HG03175 (cell line): ENCODE measurements around the gene ADRB2.
A peak's percentile ranks its signal among the peaks of the same experiment; 100 is the strongest.

Experiments used
- ATAC-seq: cut with Tn5 transposase; IDR thresholded peaks from one replicate; pipeline ENCODE4 v1.9.1; 2021; ENCODE audit warnings: mild to moderate bottlenecking, moderate library complexity; ENCODE audit not compliant: unreplicated experiment

Gene ADRB2

DNA sequence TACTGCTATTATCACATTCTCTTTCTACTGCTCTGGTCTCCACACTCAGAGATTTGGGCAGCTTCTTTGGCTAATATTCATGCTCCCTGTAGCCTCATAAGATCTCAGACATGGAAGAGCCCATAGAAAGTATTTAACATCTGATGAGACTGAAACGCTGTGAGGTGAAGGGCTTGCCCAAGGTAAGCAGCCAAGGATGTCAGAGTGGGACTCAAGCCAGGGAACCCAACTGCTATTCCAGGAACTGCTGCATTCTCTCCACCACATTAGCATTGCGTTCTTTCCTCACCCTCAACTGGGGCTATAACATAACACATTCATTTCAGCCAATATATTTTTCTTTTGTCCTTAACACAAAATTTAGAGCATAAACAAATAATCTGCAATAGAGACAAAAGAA, 3.8 kb downstream of the ADRB2 start:
- ATAC-seq = no peak

DNA sequence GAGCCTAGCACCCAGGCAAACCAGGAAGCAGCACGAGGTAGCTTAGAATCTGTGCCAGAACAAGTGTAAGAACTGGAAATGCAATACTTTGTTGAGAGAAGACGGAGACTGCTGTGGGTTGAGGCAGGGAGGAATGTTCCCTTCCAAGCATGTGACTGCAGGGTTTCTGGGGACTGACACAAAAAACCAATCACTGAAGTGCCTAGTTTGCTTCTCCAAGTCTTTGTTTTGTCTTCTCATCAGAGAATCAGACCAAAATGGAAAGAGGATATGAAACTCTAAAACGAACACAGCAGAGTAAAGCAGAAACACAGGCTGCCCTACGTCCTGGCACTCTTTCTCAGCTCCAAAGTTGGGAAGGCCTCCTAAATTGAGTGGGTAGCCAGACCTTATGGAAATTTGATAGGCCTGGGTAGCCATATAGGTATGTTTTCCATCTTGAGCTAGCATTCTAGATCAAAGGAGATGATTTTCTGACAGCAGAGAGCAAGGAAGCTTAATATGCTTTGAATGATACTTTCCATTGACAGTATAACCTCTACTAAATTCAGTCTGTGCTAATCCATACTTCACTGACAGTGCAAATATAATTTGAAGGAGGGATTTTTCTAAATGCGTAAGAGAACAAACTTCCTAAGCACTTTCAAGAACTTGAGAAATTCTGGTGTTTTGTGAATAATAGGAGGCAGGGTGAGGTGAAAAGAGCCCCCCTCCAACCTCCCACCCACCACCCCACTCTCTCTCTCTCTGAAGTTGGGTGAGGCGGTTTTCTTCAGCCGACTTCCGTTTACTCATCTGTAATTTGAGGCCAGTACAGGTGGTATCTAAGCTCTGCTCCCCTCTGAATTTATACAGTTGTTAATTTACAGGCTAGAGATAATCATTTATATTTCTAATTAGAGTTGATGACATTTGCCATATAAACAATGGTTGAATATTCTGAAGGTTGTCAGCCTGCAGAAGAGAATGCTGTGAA, 5.5 kb downstream of the ADRB2 start:
- peak; percentile 89 for ATAC-seq

DNA sequence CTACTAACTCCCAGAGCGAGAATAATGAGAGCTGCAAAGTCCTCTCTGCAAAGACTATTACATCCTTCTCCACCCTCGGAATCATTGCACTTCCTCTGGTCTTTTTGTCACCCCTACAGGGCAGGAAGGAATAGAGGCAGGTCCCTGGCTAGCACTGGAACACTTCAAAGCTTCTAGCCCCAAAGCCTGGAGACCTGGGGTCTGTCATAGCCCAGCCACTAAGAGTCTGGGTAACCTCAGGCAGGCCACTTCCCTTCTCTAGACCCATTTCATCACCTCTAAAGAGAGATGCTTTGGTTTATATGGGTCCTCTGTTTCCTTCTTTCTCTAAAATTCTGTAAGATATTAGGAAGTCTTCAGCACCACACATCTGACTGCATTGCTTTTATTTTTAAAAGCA, 6.7 kb downstream of the ADRB2 start:
- no peak for ATAC-seq

DNA sequence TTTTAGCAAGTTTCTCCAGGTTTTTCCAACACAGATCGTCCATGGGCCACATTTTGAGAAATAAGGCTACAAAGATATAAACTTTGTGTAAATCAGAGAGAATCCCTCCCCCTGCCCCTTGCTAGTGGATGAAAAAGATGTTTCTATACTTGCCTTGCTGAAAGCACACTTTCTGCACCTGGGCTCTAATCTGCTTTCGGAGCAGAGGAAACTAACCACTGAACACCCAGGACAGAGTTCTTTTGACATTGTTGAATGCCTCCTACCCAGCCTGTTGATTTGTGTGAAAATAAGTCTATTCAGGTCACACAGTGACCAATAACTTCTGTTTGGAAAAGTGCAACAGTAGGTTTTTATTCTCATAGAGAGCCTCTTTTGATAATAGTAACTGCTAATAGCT, 7.5 kb downstream of the ADRB2 start:
- no peak for ATAC-seq

DNA sequence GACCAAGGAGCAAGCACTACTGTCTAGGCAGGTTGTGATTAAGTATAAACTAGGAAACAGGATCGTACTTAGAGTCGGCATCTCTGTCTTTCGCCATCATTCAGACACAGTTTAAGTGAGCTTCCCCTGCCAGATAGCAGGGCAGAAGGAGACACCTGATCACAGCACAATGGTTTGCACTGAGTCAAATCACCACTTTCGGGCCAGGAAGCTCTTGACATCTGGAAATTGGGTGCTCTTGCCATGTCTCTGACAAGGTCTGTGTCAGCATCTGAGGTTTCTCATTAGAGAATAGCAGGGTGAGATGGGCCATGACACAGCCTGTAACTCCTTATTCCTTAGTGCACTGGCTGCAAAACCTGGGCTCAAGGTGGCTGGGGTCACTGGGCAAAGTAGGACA, 8.3 kb downstream of the ADRB2 start:
- ATAC-seq = no peak

DNA sequence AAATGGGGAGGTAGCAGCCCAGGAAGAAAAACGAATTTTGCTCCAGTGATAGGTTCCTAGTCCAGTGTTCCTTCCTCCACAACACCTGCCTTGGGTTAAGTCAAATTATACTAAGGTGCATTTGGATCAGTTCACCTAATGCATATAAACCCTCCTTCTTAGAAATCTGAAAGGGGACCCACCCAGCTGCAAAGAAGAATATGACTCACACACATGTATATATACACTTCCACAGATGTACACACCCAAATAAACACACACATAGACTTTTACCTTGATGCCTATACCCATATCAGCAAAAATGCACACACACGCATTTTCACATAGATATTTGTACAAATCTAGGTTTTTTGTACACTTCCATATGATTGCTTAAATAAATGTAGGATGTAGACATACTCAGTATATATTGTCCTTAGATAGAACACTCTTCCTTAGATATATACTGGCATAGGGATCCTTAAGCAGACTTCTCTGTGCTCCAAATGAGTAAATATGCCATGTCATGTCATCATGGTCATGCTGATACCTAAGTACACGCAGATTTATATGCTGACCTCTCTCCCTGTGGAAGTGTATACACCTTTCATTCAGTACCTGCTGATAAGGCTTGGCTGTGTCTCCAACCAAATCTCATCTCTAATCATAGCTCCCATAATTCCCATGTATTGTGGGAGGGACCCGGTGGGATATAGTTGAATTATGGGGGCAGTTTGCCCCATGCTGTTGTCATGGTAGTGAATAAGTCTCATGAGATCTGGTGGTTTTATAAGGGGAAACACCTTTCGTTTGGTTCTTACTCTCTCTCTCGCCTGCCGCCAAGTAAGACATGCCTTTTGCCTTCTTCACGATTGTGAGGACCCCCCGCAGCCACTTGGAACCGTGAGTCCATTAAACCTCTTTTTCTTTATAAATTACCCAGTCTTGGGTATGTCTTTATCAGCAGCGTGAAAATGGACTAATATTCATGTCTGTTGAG, 10.2 kb downstream of the ADRB2 start:
- no peak for ATAC-seq

DNA sequence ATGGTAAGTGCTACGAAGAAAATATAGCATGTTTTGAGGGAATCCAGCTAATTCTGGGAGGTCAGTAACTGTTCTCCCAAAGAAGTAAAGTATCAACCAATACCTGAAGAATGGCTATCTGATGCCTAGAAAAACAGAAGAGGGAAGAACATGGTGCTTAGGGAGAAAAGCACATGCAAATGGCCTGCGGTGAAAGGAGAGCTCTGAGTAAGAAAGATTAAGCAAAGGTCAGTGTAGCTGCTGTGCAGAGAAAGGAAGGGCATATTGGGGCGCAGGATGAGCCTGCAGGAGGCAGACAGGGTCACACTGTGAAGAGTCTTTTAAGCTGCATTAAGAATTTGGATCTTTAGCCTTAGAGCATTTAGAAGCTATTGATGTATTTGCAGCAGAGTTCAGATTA, 11.0 kb downstream of the ADRB2 start:
- ATAC-seq = no peak

DNA sequence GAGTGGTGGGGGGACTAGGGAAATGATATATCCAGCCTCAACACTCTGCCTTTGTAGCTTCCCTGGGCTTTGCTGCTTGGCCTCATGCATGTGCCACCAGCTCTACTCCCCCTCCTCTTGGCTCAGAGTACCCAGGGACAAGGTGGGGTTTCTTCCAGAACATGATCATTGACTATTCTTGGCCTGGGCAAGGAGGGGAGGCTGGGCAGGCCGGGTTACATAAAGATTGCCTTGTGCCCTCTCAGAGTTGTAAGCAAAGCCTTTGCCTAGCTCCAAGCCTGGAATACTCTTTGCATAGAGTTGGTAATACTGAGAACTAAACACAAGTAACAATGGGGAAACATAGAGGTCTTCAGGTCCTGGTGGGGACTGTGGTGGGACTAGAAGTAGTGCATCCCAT, 11.9 kb downstream of the ADRB2 start:
- ATAC-seq = no peak

DNA sequence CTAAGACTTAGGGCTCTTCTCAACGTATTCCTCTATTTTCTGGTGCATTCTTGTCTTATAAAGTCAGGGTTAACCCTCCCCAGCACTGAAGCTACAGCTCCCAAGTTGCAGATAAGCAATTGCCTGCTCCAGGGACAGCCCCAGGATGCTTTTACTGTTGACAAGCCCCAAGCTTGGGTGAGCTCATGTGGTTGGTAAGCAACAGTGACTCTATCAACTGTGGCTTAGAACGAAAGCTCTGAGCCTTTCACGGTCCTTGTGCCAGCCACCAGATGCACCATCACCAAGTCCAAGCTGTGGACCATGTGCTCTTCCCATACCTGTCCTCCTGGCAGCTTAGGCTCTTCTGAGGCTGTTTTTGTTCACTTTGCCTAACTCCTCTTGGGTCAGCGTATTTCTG, 13.5 kb downstream of the ADRB2 start:
- ATAC-seq = peak; percentile 36

DNA sequence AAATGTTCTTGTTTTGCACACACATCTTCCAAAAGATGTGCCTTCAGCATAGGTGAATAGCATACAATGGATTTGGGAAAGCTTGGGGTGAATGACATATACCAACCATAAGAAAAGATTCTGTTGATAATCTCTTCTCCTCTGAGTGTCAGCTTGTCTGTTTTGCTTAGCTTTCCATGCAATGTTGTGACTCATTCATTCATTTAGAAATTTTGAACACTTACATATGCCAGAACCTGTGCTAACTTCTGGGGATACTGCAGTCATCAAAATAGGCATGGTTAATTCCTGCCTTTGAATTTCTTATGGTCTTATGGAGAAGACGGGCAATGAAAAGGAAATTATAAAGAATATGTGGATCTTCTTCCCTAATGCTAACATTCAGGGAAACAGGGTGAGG, 14.1 kb downstream of the ADRB2 start:
- no peak for ATAC-seq

DNA sequence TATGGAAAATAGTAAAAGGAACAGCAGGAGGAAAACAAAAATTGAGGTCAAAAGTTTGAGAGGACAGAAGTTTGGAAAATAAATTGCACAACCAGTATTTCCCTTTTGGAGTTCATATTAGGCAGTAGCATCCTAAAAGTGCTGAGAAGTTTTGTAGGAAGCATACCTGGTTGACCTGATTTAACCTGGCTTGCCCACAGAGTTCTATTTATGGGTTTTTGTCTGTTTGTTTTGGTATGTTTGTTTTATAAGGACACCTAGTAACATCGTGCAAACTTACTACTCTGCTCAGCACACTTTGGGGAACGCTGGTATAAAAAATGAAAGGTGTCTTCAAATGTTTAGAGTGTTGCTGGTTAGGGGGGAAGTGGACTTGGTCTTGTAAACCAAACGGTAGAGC, 15.1 kb downstream of the ADRB2 start:
- no peak for ATAC-seq

DNA sequence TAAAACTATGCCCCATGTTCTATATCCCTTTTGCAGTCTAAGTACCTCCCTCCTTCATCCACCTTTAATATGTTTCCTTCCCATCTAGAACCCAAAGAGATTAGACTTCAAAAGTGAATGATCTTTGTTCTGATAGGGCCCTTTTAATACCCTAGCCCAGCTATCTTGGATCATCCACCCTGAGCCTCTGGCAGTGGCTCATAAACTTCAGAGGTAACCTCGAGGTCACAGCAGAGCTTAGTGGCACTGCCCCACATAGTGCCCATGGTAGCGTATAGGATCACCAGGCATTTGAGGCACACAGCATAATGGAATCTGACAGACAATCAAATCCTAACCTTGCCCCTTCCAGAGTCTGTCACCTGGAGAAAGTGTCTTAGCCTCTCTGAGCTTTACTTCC, 15.8 kb downstream of the ADRB2 start:
- no peak for ATAC-seq

DNA sequence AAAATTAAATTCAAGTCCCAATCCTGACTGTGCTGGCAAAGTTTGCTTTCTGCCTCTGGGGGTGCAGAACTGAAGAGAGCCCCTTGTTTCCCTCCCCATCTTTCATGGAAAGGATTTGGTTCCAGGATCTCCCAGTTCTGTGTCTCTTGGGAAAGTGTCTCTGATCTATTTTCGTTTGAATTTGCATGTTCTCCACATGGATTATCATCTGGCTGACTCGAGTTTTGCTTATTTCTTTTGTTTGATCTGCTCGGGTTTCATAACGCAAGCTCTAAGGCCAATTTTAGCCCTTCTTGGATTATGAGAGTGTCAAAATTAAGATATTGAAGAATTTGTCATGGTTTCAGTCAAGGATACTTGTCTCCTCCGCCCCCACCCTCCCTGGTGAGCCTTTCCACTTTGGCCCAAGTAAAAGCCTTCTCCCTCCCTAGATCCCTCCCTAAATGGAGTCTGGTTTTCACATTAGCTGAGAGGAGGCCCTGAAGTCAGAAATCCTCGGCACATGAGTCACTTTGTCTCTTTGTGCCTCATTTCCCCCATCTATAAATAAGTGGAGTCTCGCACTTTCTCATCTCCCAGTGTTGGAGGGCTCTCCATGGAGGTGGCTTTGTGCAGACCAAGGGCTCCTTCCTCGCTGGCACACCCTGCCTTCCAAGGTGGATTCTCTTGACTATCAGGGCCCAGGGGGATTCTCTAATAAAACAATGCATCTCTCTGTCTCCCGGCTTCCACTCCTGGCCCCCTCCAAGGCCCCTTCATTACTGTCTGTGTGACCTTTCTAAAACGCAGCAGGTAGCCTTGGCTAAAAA, 17.3 kb downstream of the ADRB2 start:
- ATAC-seq = no peak

DNA sequence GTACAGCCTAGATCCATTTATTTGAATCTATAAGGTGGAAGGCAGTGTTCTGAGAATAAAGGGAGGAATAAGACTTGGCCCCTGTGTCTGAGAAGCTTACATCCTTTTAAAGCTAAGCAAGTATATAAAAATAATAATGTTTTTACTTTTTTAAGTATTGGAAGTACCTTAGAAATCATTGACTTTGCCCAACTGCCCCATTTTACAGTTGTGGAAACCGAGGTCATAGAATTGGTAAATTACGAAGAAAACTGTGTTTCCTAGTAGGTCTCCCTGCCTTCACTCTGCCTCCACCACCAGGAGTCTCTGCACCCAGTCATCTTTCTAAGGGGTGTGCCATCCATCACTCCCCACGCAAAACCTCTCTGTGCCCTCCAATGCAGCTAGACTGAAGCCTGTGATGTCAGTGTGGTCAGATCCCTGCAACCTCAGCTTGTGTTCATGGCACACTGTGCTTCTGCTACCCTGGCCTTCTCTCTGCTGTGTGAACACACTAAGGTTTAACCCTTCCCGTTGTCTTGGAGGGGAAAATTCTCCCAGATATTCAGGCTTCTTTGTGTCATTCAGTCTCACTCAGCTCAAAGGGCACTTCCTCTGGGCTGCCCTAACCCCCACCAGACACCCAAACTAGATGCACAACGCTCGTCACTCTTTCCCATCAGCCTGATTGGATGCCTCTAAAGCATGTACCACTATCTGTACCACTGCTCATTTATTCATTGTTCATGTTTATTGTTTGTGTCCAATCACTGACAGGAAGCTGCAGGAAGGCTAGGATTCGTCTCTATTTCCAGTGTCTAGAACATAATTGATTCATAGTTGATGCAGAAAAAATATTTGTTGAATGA, 18.2 kb downstream of the ADRB2 start:
- no peak for ATAC-seq

DNA sequence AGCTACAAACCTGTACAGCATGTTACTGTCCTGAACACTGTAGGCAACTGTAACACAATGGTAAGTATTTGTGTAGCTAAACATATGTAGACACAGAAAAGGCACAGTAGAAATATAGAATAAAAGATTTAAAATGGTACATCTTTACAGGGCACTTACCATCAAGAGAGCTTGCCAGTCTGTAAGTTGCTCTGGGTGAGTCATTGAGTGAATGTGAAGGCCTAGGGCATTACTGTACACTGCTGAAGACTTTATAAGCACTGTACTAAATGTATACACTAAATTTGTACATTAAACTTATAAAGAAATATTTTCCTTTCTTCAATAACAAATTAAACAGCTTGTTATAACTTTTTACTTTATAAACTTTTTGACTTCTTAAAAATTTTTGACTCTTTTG, 20.5 kb downstream of the ADRB2 start:
- no peak for ATAC-seq

DNA sequence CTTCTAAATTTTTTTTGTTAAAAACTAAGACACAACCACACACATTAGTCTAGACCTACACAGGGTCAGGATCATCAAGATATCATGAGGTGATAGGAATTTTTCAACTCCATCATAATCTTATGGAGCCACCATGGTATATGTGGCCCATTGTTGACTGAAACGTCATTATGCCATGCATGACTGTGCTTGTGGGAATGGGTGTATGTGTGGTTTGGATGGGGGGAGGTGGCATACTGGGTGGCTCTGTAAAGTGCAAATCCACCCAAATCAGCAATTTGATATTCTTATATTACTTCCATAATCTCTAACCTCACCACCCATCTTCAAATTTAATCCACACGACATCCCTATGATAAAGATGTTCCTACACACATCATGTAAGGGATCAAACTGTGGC, 21.0 kb downstream of the ADRB2 start:
- ATAC-seq = no peak

DNA sequence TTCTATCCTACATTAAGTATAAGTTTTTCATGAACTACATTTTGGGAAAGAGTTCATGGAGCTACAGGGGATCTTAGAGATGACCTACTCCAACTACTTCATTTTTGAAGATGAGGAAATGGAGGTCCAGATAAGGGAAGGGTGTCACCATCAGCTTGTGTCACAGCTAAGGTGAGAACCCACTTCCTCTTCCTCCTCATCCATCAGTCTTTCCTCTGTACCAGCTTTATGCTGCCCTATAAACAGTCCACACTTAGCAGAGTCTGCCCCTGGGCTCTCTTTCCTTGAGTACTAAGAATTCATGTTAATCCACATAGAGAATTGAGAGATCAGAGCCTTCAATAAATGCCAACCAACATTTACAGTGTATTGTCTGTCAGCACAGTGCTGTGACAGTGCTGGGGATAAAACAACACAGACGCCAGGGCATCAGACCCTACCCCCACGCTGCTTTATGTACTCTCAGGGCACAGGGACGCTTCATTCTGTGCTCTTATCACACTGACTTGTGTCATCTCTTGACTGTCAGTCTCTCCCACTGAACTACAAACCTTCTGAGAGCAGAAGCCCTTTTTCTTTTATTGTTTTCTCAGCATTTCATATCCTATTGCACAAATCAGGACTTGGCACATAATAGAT, 22.1 kb downstream of the ADRB2 start:
- ATAC-seq = no peak

DNA sequence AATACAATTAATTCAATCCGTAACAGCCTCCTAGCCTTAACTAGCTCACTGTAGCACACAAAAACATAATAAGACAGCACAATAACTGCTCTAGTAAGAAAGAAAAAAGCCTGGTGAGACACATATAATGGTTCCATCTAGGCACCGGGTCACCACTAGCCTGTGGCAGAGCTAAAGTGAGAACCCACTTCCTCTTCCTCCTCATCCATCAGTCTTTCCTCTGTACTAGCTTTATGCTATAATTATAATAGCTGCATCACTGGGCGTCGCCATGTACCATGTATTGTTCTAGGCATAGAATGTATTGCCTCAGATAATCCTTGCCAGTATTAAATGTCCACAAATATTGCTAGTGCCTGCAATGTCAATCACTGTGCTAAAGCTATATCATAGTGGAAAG, 23.1 kb downstream of the ADRB2 start:
- peak; percentile 48 for ATAC-seq

DNA sequence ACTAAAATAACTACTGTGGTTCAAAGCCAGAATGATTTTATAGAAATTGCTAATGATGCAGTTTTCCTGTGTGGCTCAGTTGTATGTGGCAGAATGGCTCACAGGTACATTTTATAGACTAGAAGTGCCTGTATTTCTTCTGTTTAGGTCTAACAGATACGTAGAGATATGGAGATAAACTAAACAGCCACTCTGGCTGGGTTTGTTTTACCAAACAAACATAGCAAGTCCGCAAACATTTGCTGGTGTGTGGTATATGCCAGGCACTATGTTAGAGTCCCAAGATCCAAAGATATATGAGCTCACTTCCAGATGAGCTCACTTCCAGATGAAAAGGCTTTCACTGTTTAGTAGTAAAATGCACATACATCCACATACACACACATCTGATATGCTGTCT, 24.4 kb downstream of the ADRB2 start:
- no peak for ATAC-seq

DNA sequence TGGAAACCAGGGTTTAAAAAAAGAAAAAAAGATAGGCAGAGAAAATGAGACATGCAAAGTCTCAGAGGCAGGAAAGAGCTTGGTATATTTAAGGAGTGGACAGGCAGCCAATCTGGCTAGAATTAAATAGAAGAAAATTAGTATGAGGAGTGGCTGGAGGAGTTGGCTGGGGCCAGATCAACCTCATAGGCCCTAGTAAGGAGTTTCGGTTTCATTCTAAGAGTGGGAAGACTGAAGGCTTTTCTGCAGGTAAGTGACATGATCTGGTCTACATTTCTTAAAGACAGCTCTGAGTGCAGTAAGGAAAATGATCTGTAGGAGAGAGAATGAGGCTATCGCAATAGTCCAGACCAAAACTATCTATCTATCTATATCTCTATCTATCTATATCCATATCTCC, 27.5 kb downstream of the ADRB2 start:
- ATAC-seq = no peak
